Measurements from ENCODE around the gene PCDHA13.

The PCDHA13 gene

DNA sequence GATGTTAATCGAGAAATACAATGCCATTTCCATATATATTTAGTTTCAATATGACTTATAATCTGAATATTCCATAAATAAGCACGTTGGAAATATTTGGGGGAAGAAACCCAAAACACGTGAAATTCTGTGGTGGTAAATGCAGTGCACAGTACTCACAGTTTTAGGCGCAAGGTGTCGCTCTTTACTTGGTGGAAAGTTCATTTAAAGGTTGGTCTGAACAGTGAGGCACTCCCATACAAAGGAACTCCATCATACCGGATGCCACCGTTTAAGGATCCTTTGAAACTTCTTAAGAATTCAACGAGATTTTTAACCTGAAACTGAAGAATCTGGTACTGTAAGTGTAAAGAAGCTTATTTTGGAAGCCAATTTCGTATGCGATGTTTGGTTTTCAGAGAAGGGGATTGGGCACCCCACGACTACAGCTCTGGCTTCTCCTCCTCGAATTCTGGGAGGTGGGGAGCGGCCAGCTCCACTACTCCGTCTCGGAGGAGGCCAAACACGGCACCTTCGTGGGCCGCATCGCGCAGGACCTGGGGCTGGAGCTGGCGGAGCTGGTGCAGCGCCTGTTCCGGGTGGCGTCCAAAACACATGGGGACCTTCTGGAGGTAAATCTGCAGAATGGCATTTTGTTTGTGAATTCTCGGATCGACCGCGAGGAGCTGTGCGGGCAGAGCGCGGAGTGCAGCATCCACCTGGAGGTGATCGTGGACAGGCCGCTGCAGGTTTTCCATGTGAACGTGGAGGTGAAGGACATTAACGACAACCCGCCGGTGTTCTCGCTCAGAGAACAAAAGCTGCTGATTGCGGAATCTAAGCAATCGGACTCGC is 13.0 kb upstream of the PCDHA13 start, which contains the start of gene PCDHA11:
Gene PCDHA11 (plus strand): TSS at position 237 of the 834 bp plus-strand sequence. CDS start 147 bp downstream, at position 384.
- Histone ChIP-seq H2BK120ac (ENCODE audit: low read depth, low read length) (no peak within 1 kb of the TSS), H2BK5ac (ENCODE audit: low read depth, low read length, poor library complexity, severe bottlenecking) (no peak within 1 kb of the TSS), H4K91ac (ENCODE audit: low read length) (no peak within 1 kb of the TSS), H3K79me1 (replicated peaks; ENCODE audit: low read length, poor library complexity, severe bottlenecking) (no peaks in the 10 kb centered on the region), H3K27me3 (ENCODE audit: control insufficient read depth in 1 of 2, insufficient read depth in 1 of 2, low read length in 2 of 2) (no peaks in the 10 kb centered on the region), H3K4me2 (ENCODE audit: low read length, poor library complexity, severe bottlenecking) (no peak within 1 kb of the TSS), H3K4ac (ENCODE audit: low read depth in 1 of 2, low read length in 2 of 2) (no peak within 1 kb of the TSS), H3K4me1 (ENCODE audit: control insufficient read depth, insufficient read depth, low read depth, low read length) (no peaks in the 10 kb centered on the region), H2AFZ (ENCODE audit: low read depth, low read length) (no peak within 1 kb of the TSS), H3K23ac (ENCODE audit: low read length in 2 of 2) (no peak within 1 kb of the TSS), H3K9me3 (ENCODE audit: control insufficient read depth, low read length) (peaks cover 63% of the 10 kb centered on the region), H2BK15ac (ENCODE audit: low read depth, poor library complexity, severe bottlenecking) (no peak within 1 kb of the TSS), H4K8ac (ENCODE audit: low read length) (no peak within 1 kb of the TSS), H3K27ac (ENCODE audit: low read length, poor library complexity, severe bottlenecking) (no peak within 1 kb of the TSS), H3K36me3 (ENCODE audit: control insufficient read depth in 1 of 2, insufficient read depth in 2 of 2, low read depth in 1 of 2, low read length in 2 of 2) (peaks cover 0 to 18% of the 10 kb centered on the region in 2 experiments), H3K18ac (ENCODE audit: low read depth in 1 of 2, low read length in 2 of 2) (no peak within 1 kb of the TSS), H2BK12ac (ENCODE audit: low read length in 2 of 2) (no peak within 1 kb of the TSS), H3K9ac (ENCODE audit: low read length) (no peak within 1 kb of the TSS), H3K4me3 (ENCODE audit: insufficient read depth in 1 of 2, low read depth in 1 of 2, low read length in 2 of 2) (peak within 1 kb of the TSS in 1 of 2 experiments; percentile 36), H2AK5ac (ENCODE audit: low read length, severe bottlenecking) (no peak within 1 kb of the TSS), H3K14ac (ENCODE audit: low read length in 2 of 2) (no peak within 1 kb of the TSS)
- 83% methylated on average over 40 of the region's 41 CpGs for WGBS
- DNase-seq: no peak

GRCh38 chr5:140869555-140869886 is 12.4 kb upstream of the PCDHA13 start:
- H3K4me3 ChIP-seq (ENCODE audit: insufficient read depth in 1 of 2, low read depth in 1 of 2, low read length in 2 of 2): no peak overlapping the region
- peaks cover 0 to 18% of the 10 kb centered on the region in 2 experiments for H3K36me3 ChIP-seq (ENCODE audit: control insufficient read depth in 1 of 2, insufficient read depth in 2 of 2, low read depth in 1 of 2, low read length in 2 of 2)
- no peak overlapping the region for H3K4ac ChIP-seq (ENCODE audit: low read depth in 1 of 2, low read length in 2 of 2)
- no peak overlapping the region for H2BK12ac ChIP-seq (ENCODE audit: low read length in 2 of 2)
- H3K23ac ChIP-seq (ENCODE audit: low read length in 2 of 2): no peak overlapping the region
- H3K9me3 ChIP-seq (ENCODE audit: control insufficient read depth, low read length): peaks cover 64% of the 10 kb centered on the region
- H3K4me1 ChIP-seq (ENCODE audit: control insufficient read depth, insufficient read depth, low read depth, low read length): no peaks in the 10 kb centered on the region
- no peak overlapping the region for H4K8ac ChIP-seq (ENCODE audit: low read length)
- H2BK5ac ChIP-seq (ENCODE audit: low read depth, low read length, poor library complexity, severe bottlenecking): no peak overlapping the region
- no peak overlapping the region for H2AFZ ChIP-seq (ENCODE audit: low read depth, low read length)
- H3K27me3 ChIP-seq (ENCODE audit: control insufficient read depth in 1 of 2, insufficient read depth in 1 of 2, low read length in 2 of 2): no peaks in the 10 kb centered on the region
- H2BK120ac ChIP-seq (ENCODE audit: low read depth, low read length): no peak overlapping the region
- H3K14ac ChIP-seq (ENCODE audit: low read length in 2 of 2): no peak overlapping the region
- no peak overlapping the region for H4K91ac ChIP-seq (ENCODE audit: low read length)
- H3K79me1 ChIP-seq (replicated peaks; ENCODE audit: low read length, poor library complexity, severe bottlenecking): no peaks in the 10 kb centered on the region
- WGBS: 95% methylated on average over 5 of the region's 5 CpGs
- H2AK5ac ChIP-seq (ENCODE audit: low read length, severe bottlenecking): no peak overlapping the region
- no peak for DNase-seq
- H3K4me2 ChIP-seq (ENCODE audit: low read length, poor library complexity, severe bottlenecking): no peak overlapping the region
- H3K9ac ChIP-seq (ENCODE audit: low read length): no peak overlapping the region
- H3K27ac ChIP-seq (ENCODE audit: low read length, poor library complexity, severe bottlenecking): no peak overlapping the region
- H2BK15ac ChIP-seq (ENCODE audit: low read depth, poor library complexity, severe bottlenecking): no peak overlapping the region
- H3K18ac ChIP-seq (ENCODE audit: low read depth in 1 of 2, low read length in 2 of 2): no peak overlapping the region

GRCh38 chr5:140870221-140871201 is 11.4 kb upstream of the PCDHA13 start:
- 98% methylated on average over 114 of the region's 114 CpGs for WGBS
- H3K23ac ChIP-seq (ENCODE audit: low read length in 2 of 2): no peak overlapping the region
- DNase-seq: no peak
- no peak overlapping the region for H4K8ac ChIP-seq (ENCODE audit: low read length)
- H3K4me3 ChIP-seq (ENCODE audit: insufficient read depth in 1 of 2, low read depth in 1 of 2, low read length in 2 of 2): no peak overlapping the region
- H3K9me3 ChIP-seq (ENCODE audit: control insufficient read depth, low read length): peaks cover 64% of the 10 kb centered on the region
- H2BK12ac ChIP-seq (ENCODE audit: low read length in 2 of 2): no peak overlapping the region
- no peak overlapping the region for H2AK5ac ChIP-seq (ENCODE audit: low read length, severe bottlenecking)
- H3K4me2 ChIP-seq (ENCODE audit: low read length, poor library complexity, severe bottlenecking): no peak overlapping the region
- H3K36me3 ChIP-seq (ENCODE audit: control insufficient read depth in 1 of 2, insufficient read depth in 2 of 2, low read depth in 1 of 2, low read length in 2 of 2): peaks cover 0 to 18% of the 10 kb centered on the region in 2 experiments
- no peaks in the 10 kb centered on the region for H3K4me1 ChIP-seq (ENCODE audit: control insufficient read depth, insufficient read depth, low read depth, low read length)
- H4K91ac ChIP-seq (ENCODE audit: low read length): no peak overlapping the region
- H3K18ac ChIP-seq (ENCODE audit: low read depth in 1 of 2, low read length in 2 of 2): no peak overlapping the region
- no peaks in the 10 kb centered on the region for H3K27me3 ChIP-seq (ENCODE audit: control insufficient read depth in 1 of 2, insufficient read depth in 1 of 2, low read length in 2 of 2)
- no peaks in the 10 kb centered on the region for H3K79me1 ChIP-seq (replicated peaks; ENCODE audit: low read length, poor library complexity, severe bottlenecking)
- H2AFZ ChIP-seq (ENCODE audit: low read depth, low read length): no peak overlapping the region
- H3K14ac ChIP-seq (ENCODE audit: low read length in 2 of 2): no peak overlapping the region
- no peak overlapping the region for H3K9ac ChIP-seq (ENCODE audit: low read length)
- H3K27ac ChIP-seq (ENCODE audit: low read length, poor library complexity, severe bottlenecking): no peak overlapping the region
- H2BK120ac ChIP-seq (ENCODE audit: low read depth, low read length): no peak overlapping the region
- H2BK15ac ChIP-seq (ENCODE audit: low read depth, poor library complexity, severe bottlenecking): no peak overlapping the region
- H2BK5ac ChIP-seq (ENCODE audit: low read depth, low read length, poor library complexity, severe bottlenecking): no peak overlapping the region
- no peak overlapping the region for H3K4ac ChIP-seq (ENCODE audit: low read depth in 1 of 2, low read length in 2 of 2)

All from mesenchymal stem cell (in vitro differentiated cells and primary cell).